GM18499 (cell line): ENCODE measurements around the gene NELL1.

ENCODE experiments used
- ATAC-seq: cut with Tn5 transposase; IDR thresholded peaks from one replicate; pipeline ENCODE4 v1.9.1; 2021; ENCODE audit warnings: moderate number of reproducible peaks; ENCODE audit not compliant: insufficient read depth, unreplicated experiment

Gene NELL1

GRCh38 chr11:20661850-20662249, 7.5 kb upstream of the NELL1 start:
- no peak for ATAC-seq

- ATAC-seq, result no peak
Observed at GRCh38 chr11:20668131-20668809, 1.1 kb upstream of the NELL1 start.

GRCh38 chr11:20669820-20670684, 666 bp downstream of the NELL1 start:
- no peak for ATAC-seq

- no peak for ATAC-seq
Observed at GRCh38 chr11:20670932-20671403, 1.6 kb downstream of the NELL1 start.

- no peak for ATAC-seq
Observed at GRCh38 chr11:20671856-20672546, 2.6 kb downstream of the NELL1 start.

- ATAC-seq, result no peak
Observed at GRCh38 chr11:20672575-20672974, 3.2 kb downstream of the NELL1 start.

GRCh38 chr11:20676658-20677057, 7.3 kb downstream of the NELL1 start:
- ATAC-seq, result no peak

GRCh38 chr11:20688761-20689160, 19.4 kb downstream of the NELL1 start:
- ATAC-seq, result no peak

- no peak for ATAC-seq
Observed at GRCh38 chr11:20707876-20708275, 38.5 kb downstream of the NELL1 start.

- no peak for ATAC-seq
Observed at GRCh38 chr11:20712912-20713311, 43.5 kb downstream of the NELL1 start.

GRCh38 chr11:20715464-20715863, 46.1 kb downstream of the NELL1 start:
- ATAC-seq, result no peak

GRCh38 chr11:20715931-20716330, 46.5 kb downstream of the NELL1 start:
- ATAC-seq, result no peak

GRCh38 chr11:20719821-20720220, 50.4 kb downstream of the NELL1 start:
- ATAC-seq, result no peak

GRCh38 chr11:20723366-20723765, 54.0 kb downstream of the NELL1 start:
- ATAC-seq, result no peak

GRCh38 chr11:20729597-20730105, 60.3 kb downstream of the NELL1 start:
- ATAC-seq, result no peak

GRCh38 chr11:20731676-20732215, 62.4 kb downstream of the NELL1 start:
- no peak for ATAC-seq

- no peak for ATAC-seq
Observed at GRCh38 chr11:20739107-20739506, 69.7 kb downstream of the NELL1 start.

- ATAC-seq, result no peak
Observed at GRCh38 chr11:20739577-20739976, 70.2 kb downstream of the NELL1 start.

GRCh38 chr11:20754933-20755332, 85.5 kb downstream of the NELL1 start:
- no peak for ATAC-seq

- no peak for ATAC-seq
Observed at GRCh38 chr11:20759541-20759940, 90.2 kb downstream of the NELL1 start.
